ENCODE results near the gene HSD3B1.
"Not testable (repeated sequence)": the region's sequence is repeated elsewhere in the genome, so short reads cannot be mapped to it uniquely, and the experiment has no call there.

Gene HSD3B1

DNA sequence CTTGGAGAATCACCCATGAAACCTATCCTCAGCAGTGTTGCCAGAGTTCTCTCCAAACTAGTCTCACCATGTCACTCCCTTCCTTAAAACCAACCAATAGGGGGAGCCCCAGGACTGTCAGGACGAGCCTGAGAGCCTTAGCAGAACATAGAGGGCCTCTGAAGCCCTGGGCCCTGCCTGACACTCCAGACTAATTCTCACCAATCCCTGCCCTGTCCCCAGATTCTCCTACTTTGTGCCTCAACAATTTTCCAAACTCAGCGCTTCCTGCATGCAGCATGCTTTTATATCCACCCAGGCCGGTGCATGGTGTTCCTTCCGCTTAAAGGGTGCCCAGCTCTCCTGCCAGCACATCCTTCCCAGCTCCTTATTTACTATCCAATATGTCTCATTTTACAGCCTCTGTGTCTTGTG lies 42.7 kb downstream of the HSD3B1 start:
- no peak overlapping the region for H2BK15ac ChIP-seq (ENCODE audit: low read length)
- no peak overlapping the region for H2AFZ ChIP-seq (ENCODE audit: low read length)
- H3K14ac ChIP-seq (ENCODE audit: low read length), result no peak overlapping the region
- no peak overlapping the region for H2BK5ac ChIP-seq (ENCODE audit: low read length)
- no peak overlapping the region for H2BK120ac ChIP-seq (ENCODE audit: low read depth, low read length)
- WGBS, 2 donors (ENCODE audit: extremely low coverage in 2 of 2, insufficient read length in 2 of 2, insufficient replicate concordance in 1 of 2), result no CpG with 5 or more reads among the region's 4 CpGs
- no peak overlapping the region for H2AK5ac ChIP-seq (ENCODE audit: low read depth, low read length)
- H4K8ac ChIP-seq (ENCODE audit: low read depth, low read length), result no peak overlapping the region
- H2BK12ac ChIP-seq (ENCODE audit: low read length), result no peak overlapping the region
- H3K27ac ChIP-seq (replicated peaks; ENCODE audit: low read length), result no peak overlapping the region
- no peaks in the 10 kb centered on the region for H3K79me1 ChIP-seq (ENCODE audit: low read depth, low read length)
- no peaks in the 10 kb centered on the region for H3K27me3 ChIP-seq (ENCODE audit: control insufficient read depth in 3 of 3, insufficient read depth in 3 of 3, low read depth in 1 of 3, low read length in 3 of 3)
- H3K4me3 ChIP-seq (ENCODE audit: low read length in 2 of 2), result no peak overlapping the region
- peaks cover 0 to 3% of the 10 kb centered on the region in 2 donors for H3K4me1 ChIP-seq (ENCODE audit: control insufficient read depth in 2 of 2, insufficient read depth in 1 of 2, low read depth in 1 of 2, low read length in 2 of 2)
- no peak overlapping the region for H3K4me2 ChIP-seq (ENCODE audit: insufficient read depth, low read length, poor library complexity, severe bottlenecking)
- no peaks in the 10 kb centered on the region for H3K36me3 ChIP-seq (replicated peaks in 1 of 2; ENCODE audit: control insufficient read depth in 2 of 2, insufficient read depth in 2 of 2, low read length in 2 of 2)
- peak; percentile 65 for DNase-seq (ENCODE audit: low spot score)
- H3K9ac ChIP-seq (ENCODE audit: low read depth, low read length, poor library complexity), result no peak overlapping the region
- no peak overlapping the region for H3K23ac ChIP-seq (ENCODE audit: low read depth, low read length, poor library complexity)
- H4K91ac ChIP-seq (ENCODE audit: low read depth, low read length, poor library complexity), result no peak overlapping the region
- no peaks in the 10 kb centered on the region for H3K9me3 ChIP-seq (replicated peaks in 1 of 2; ENCODE audit: control insufficient read depth in 2 of 2, insufficient read depth in 1 of 2, low read depth in 1 of 2, low read length in 2 of 2)
- no peak overlapping the region for H3K4ac ChIP-seq (ENCODE audit: low read length)
- no peak overlapping the region for H3K18ac ChIP-seq (ENCODE audit: low read length)

DNA sequence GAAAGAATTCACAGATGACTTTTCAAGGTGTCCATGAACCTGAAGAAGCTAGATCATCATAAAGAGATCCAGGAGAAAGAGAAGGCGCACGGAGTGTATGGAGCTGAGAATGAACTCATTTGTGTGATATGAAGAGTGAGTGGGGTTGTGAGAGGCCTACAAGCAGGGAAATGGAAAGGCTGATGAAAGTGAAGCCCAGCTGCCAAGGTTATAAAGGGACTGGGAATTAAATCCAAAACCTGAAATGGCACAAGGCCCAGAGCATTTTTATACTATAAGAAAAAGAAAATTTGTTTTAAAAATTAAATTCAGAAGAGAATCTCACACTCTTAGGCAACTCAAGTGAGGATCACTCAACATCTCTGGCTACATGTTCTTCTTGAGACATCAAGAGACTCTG lies 43.4 kb downstream of the HSD3B1 start:
- Histone ChIP-seq H3K79me1 (ENCODE audit: low read depth, low read length) (no peaks in the 10 kb centered on the region), H3K9me3 (replicated peaks in 1 of 2; ENCODE audit: control insufficient read depth in 2 of 2, insufficient read depth in 1 of 2, low read depth in 1 of 2, low read length in 2 of 2) (no peaks in the 10 kb centered on the region), H4K8ac (ENCODE audit: low read depth, low read length) (no peak overlapping the region), H3K27ac (replicated peaks; ENCODE audit: low read length) (no peak overlapping the region), H3K27me3 (ENCODE audit: control insufficient read depth in 3 of 3, insufficient read depth in 3 of 3, low read depth in 1 of 3, low read length in 3 of 3) (no peaks in the 10 kb centered on the region), H3K4me1 (ENCODE audit: control insufficient read depth in 2 of 2, insufficient read depth in 1 of 2, low read depth in 1 of 2, low read length in 2 of 2) (peaks cover 0 to 3% of the 10 kb centered on the region in 2 donors), H2BK120ac (ENCODE audit: low read depth, low read length) (no peak overlapping the region), H2AK5ac (ENCODE audit: low read depth, low read length) (no peak overlapping the region), H3K14ac (ENCODE audit: low read length) (no peak overlapping the region), H3K23ac (ENCODE audit: low read depth, low read length, poor library complexity) (no peak overlapping the region), H3K4ac (ENCODE audit: low read length) (no peak overlapping the region), H3K36me3 (replicated peaks in 1 of 2; ENCODE audit: control insufficient read depth in 2 of 2, insufficient read depth in 2 of 2, low read length in 2 of 2) (no peaks in the 10 kb centered on the region), H2BK5ac (ENCODE audit: low read length) (no peak overlapping the region), H2AFZ (ENCODE audit: low read length) (no peak overlapping the region), H2BK15ac (ENCODE audit: low read length) (no peak overlapping the region), H3K18ac (ENCODE audit: low read length) (no peak overlapping the region), H3K4me2 (ENCODE audit: insufficient read depth, low read length, poor library complexity, severe bottlenecking) (no peak overlapping the region), H3K4me3 (ENCODE audit: low read length in 2 of 2) (no peak overlapping the region), H2BK12ac (ENCODE audit: low read length) (no peak overlapping the region), H4K91ac (ENCODE audit: low read depth, low read length, poor library complexity) (no peak overlapping the region), H3K9ac (ENCODE audit: low read depth, low read length, poor library complexity) (no peak overlapping the region)
- WGBS, 2 donors (ENCODE audit: extremely low coverage in 2 of 2, insufficient read length in 2 of 2, insufficient replicate concordance in 1 of 2), result no CpG with 5 or more reads among the region's 2 CpGs
- DNase-seq (ENCODE audit: low spot score), result no peak

DNA sequence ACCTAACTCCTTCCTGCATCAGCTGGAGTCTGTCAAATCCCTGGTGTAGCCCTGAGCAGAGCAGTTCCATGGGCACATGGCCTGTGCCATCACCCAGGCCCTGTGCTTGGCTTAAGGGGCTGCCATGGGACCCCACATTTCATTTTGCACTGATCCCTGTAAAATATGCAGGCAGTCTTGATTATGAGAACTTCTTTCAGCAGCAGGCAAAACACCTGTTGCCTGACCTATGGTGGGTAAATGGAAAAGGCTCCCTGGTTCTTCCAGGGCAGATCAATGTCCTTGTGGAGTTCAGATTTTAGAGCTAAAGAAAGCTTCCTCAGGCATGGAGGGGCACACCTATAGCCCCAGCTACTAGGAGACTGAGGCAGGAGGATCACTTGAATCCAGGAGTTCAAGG lies 44.2 kb downstream of the HSD3B1 start:
- Histone ChIP-seq H3K4me1 (ENCODE audit: control insufficient read depth in 2 of 2, insufficient read depth in 1 of 2, low read depth in 1 of 2, low read length in 2 of 2) (peaks cover 0 to 3% of the 10 kb centered on the region in 2 donors), H3K27me3 (ENCODE audit: control insufficient read depth in 3 of 3, insufficient read depth in 3 of 3, low read depth in 1 of 3, low read length in 3 of 3) (no peaks in the 10 kb centered on the region), H2AFZ (ENCODE audit: low read length) (no peak overlapping the region), H2AK5ac (ENCODE audit: low read depth, low read length) (no peak overlapping the region), H3K9me3 (replicated peaks in 1 of 2; ENCODE audit: control insufficient read depth in 2 of 2, insufficient read depth in 1 of 2, low read depth in 1 of 2, low read length in 2 of 2) (no peaks in the 10 kb centered on the region), H3K79me1 (ENCODE audit: low read depth, low read length) (no peaks in the 10 kb centered on the region), H3K4me2 (ENCODE audit: insufficient read depth, low read length, poor library complexity, severe bottlenecking) (no peak overlapping the region), H3K4ac (ENCODE audit: low read length) (no peak overlapping the region), H3K18ac (ENCODE audit: low read length) (no peak overlapping the region), H3K14ac (ENCODE audit: low read length) (no peak overlapping the region), H3K36me3 (replicated peaks in 1 of 2; ENCODE audit: control insufficient read depth in 2 of 2, insufficient read depth in 2 of 2, low read length in 2 of 2) (no peaks in the 10 kb centered on the region), H2BK12ac (ENCODE audit: low read length) (no peak overlapping the region), H4K8ac (ENCODE audit: low read depth, low read length) (no peak overlapping the region), H3K4me3 (ENCODE audit: low read length in 2 of 2) (peak overlapping the region in 1 of 2 donors; percentile 46), H3K23ac (ENCODE audit: low read depth, low read length, poor library complexity) (no peak overlapping the region), H4K91ac (ENCODE audit: low read depth, low read length, poor library complexity) (no peak overlapping the region), H2BK15ac (ENCODE audit: low read length) (no peak overlapping the region), H2BK5ac (ENCODE audit: low read length) (no peak overlapping the region), H3K27ac (replicated peaks; ENCODE audit: low read length) (no peak overlapping the region), H2BK120ac (ENCODE audit: low read depth, low read length) (no peak overlapping the region), H3K9ac (ENCODE audit: low read depth, low read length, poor library complexity) (no peak overlapping the region)
- no peak for DNase-seq (ENCODE audit: low spot score)

DNA sequence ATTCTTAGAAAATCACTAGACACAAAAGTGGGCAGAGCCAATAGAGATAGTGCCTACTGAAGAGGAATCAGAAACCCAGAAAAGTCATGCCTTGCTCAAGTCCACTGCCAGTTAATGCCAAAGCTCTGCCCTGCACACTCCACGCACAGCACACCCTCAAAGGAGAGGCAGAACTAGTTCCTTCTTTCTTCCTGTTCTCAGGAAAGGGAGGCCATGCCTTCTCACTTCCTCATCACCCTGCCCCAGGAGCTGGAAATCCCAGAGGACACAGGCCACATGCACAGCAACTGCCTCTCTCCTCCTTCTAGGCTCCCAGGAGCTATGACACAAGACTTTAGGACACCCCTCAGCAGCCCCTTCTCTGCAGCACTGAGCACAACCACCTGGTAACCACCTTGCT lies 45.6 kb downstream of the HSD3B1 start:
- not testable (repeated sequence) for H3K18ac ChIP-seq (ENCODE audit: low read length); H3K14ac ChIP-seq (ENCODE audit: low read length); H4K8ac ChIP-seq (ENCODE audit: low read depth, low read length); H3K9ac ChIP-seq (ENCODE audit: low read depth, low read length, poor library complexity); H3K36me3 ChIP-seq (replicated peaks in 1 of 2; ENCODE audit: control insufficient read depth in 2 of 2, insufficient read depth in 2 of 2, low read length in 2 of 2); H2AFZ ChIP-seq (ENCODE audit: low read length); H2BK15ac ChIP-seq (ENCODE audit: low read length); DNase-seq (ENCODE audit: low spot score); H3K4me3 ChIP-seq (ENCODE audit: low read length in 2 of 2); H3K4me2 ChIP-seq (ENCODE audit: insufficient read depth, low read length, poor library complexity, severe bottlenecking); H4K91ac ChIP-seq (ENCODE audit: low read depth, low read length, poor library complexity); H2AK5ac ChIP-seq (ENCODE audit: low read depth, low read length); H2BK5ac ChIP-seq (ENCODE audit: low read length); H3K27ac ChIP-seq (replicated peaks; ENCODE audit: low read length); H3K9me3 ChIP-seq (replicated peaks in 1 of 2; ENCODE audit: control insufficient read depth in 2 of 2, insufficient read depth in 1 of 2, low read depth in 1 of 2, low read length in 2 of 2); H3K23ac ChIP-seq (ENCODE audit: low read depth, low read length, poor library complexity); H3K27me3 ChIP-seq (ENCODE audit: control insufficient read depth in 3 of 3, insufficient read depth in 3 of 3, low read depth in 1 of 3, low read length in 3 of 3); H2BK120ac ChIP-seq (ENCODE audit: low read depth, low read length); H2BK12ac ChIP-seq (ENCODE audit: low read length); H3K4me1 ChIP-seq (ENCODE audit: control insufficient read depth in 2 of 2, insufficient read depth in 1 of 2, low read depth in 1 of 2, low read length in 2 of 2); H3K79me1 ChIP-seq (ENCODE audit: low read depth, low read length); H3K4ac ChIP-seq (ENCODE audit: low read length)
- WGBS, 2 donors (ENCODE audit: extremely low coverage in 2 of 2, insufficient read length in 2 of 2, insufficient replicate concordance in 1 of 2), result no CpG with 5 or more reads among the region's 1 CpG
